Activated CD8-positive, alpha-beta memory T cell treated with anti-CD3 and anti-CD28 coated beads, Interleukin-2, amount 50 U/mL, for 1 hour (primary cell): ENCODE data around the gene CIB1.
"Not testable (repeated sequence)": the region's sequence is repeated elsewhere in the genome, so short reads cannot be mapped to it uniquely, and the experiment has no call there.

Source experiments
- DNase-seq: peaks from one replicate; pipeline ENCODE4 v3.0.0-alpha.2; 2020; ENCODE audit errors: extremely low read depth

Gene CIB1

DNA sequence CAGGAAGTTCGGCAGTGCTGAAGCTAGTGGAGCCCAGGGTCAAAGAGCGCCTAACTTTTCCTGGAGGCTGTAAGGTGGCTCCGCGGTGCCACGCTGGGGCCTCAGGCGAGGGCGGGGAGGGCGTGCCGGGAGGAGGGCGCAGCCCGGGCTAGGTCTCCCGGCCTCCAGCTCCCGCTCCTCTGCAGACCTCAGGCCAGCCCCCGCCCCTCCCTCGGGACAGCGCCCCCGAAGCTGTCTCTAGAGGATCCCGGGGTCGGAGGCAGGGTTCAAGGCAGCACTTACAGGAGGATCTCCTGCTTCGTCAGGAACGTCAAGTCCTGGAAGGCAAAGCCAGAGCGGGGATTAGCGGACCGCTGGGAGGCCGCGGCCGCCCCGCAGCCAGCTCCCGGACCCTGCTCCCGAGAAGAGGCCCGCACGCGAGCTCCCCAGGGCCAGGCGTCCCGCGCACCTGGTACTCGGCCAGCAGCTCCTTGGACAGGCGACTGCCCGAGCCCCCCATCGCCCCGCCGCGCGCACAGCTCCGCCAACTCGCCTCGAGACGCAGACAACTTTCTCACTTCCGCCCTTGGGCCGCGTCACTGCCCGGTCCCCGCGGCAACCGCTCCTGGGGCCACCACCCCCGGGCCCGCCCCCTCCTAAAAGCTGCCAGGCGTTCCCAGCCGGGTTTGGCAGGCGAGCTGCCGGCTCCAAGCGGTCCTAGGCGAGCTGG lies at the start of gene CIB1:
TSS of gene CIB1 (minus strand) at position 555 of the 709 bp plus-strand sequence. CDS start at position 499, 56 bp downstream.
- peak; percentile 86 for DNase-seq

DNA sequence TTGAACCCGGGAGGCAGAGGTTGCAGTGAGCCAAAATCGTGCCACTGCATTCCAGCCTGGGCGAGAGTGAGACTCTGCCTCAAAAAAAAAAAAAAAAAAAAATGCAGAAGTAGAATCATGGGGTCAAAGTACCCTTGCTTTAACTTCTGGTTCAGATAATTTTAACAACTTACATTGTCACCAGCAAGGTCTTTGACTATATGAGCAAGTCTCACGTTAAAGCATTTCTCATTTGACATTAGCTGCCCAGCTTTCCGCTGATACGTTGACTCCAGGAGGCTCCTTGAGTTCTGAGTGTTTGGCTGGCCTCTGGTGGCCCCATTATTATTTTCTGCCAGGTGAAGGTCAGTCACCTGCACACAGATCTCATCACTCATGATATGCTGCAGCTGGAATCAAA lies 47.9 kb upstream of the CIB1 start:
- DNase-seq: not testable (repeated sequence)

DNA sequence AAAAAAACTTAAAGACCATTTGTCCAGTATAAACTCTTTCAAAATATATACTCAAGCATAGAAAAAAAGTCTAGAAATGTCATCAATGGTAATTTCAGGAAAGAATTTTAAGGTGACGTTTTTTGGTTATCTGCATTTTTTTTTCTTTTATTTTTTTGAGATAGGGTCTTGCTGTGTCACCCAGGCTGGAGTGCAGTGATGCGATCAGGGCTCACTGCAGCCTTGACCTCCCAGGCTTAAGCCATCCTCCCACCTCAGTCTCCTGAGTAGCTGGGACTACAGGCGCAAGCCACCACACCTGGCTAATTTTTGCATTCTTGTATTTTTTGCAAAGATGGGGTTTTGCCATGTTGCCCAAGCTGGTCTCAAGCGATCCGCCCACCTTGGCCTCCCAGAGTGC lies 47.0 kb upstream of the CIB1 start:
- DNase-seq: not testable (repeated sequence)

DNA sequence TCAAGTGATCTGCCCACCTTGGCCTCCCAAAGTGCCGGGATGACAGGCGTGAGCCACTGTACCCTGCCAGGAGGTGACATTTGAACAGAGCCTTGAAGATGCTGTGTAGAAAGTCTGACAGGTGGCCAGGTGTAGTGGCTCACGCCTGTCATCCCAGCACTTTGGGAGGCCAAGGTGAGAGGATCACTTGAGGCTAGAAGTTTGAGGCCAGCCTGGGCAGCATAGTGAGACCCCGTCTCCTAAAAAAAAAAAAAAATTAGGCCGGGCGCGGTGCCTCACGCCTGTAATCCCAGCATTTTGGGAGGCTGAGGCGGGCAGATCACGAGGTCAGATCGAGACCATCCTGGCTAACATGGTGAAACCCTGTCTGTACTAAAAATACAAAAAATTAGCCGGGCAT lies 44.7 kb upstream of the CIB1 start:
- DNase-seq: not testable (repeated sequence)

DNA sequence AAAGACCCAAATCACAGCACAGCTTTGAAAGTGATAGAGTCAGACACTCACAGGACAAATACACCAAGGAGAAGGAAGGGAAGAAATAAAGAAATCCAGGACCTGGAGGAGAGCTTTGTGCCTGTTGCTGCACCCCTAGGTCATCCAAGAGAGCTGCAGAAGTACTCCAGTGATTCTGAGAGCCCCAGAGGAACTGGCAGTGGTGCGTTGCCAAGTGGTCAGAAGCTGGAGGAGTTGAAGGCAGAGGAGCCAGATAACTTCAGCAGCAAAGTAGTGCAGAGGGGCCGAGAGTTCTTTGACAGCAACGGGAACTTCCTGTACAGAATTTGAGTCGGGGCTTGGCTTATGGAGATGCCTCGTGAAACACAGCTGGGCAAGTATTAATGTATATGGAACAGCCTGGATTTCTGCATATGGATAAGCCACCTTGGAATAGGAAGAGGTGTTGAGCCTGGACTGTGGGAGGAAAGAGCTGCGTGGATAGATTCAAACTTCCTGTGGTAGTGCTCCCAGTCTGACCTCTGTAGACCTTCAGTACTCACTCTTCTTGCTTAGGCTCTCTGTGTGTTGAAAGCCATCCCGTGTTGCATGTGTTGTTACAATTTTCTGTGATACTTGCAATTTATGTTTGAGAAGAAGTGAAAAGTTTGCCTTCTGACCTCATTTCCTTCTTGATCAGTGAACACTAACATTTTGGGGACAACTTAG lies 37.9 kb upstream of the CIB1 start:
- DNase-seq: no peak

GRCh38 chr15:90270502-90271150 lies 36.9 kb upstream of the CIB1 start:
- no peak for DNase-seq

- no peak for DNase-seq
Measured at GRCh38 chr15:90268415-90268814, 34.7 kb upstream of the CIB1 start.

GRCh38 chr15:90266485-90266884 lies 32.7 kb upstream of the CIB1 start:
- DNase-seq: no peak

- no peak for DNase-seq
Measured at GRCh38 chr15:90266061-90266431, 32.3 kb upstream of the CIB1 start.

GRCh38 chr15:90265271-90266060 lies 31.7 kb upstream of the CIB1 start, which contains the start of gene NGRN:
Gene NGRN (plus strand): TSS chr15:90265672. CDS start chr15:90265713, 41 bp downstream.
- DNase-seq: peak; percentile 71

DNA sequence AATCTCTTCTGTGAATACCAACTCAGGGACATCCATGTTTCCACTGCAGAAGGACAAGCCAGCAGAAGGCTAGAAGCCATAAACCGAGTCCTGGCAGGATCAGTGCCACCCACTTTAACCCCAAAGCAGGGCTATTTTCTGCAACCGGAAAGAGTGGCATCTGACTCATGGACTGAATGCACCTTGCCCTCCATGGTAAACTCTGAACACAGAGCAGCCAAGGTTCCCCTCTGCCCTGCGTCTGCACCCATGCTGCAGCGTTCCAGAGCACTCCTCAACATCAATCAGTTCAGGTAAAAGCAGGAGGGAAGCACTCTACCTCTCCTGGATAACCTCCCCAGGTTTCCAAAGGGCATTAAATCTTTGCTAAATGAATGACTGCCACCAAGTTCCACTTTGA lies 30.9 kb upstream of the CIB1 start:
- DNase-seq: no peak

DNA sequence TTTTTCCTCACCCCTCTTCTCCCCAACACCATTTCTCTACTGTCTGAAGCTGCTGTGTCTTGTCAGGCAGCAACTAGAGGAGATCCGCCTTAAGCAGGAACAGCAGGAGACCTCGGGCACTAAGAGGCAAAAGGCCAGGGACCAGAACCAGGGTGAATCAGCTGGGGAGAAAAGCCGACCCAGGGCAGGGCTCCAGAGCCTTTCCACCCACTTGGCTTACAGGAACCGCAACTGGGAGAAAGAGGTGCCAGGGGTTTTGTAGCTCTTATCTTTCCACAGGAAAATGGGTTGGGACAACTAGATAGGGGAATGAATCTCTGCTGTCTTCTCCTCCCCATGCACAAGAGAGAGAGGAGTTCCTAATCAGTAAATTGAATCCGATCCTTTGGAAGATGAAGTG lies 28.7 kb upstream of the CIB1 start:
- no peak for DNase-seq

GRCh38 chr15:90261811-90262210 lies 28.1 kb upstream of the CIB1 start:
- no peak for DNase-seq

- not testable (repeated sequence) for DNase-seq
Measured at GRCh38 chr15:90260731-90261130, 27.0 kb upstream of the CIB1 start.

DNA sequence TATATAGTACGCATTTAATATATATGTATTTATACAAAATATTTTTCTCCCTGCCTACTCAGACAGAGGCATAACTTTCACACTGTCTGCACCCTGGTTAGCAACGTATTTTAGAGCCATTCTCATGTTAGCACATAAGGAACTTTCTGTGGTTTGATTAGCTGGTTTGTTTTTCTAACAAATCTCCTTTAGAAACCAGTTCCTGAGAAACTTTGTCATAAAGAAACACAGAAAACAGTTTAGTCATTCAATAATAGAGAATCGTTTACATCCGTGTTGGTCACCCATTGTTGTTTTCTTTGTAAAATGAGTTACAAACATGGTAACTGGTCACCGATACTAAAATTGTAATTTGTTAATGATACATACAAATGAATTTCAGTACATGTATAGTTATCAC lies 25.8 kb upstream of the CIB1 start:
- no peak for DNase-seq

DNA sequence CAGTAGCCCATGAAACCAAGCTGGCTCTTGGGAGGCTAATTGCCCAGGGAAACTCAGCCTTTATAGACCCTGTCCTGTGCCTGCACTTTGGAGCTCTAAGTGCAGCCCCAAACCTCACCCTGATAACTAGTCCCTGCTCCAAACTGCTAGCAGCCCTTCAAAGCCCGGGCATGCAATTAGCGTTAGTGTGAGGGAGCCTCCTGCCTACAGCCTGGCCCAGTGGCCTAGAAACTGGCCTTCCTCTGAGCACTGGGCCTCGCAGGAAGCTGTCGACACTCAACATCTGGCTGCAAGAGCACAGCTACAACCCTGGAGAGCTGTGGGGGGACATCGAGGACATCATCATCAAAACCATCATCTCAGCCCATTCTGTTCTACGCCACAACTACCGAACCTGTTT lies 24.0 kb upstream of the CIB1 start:
- DNase-seq: no peak

GRCh38 chr15:90249203-90249863 lies 15.6 kb upstream of the CIB1 start, which contains the start of gene TTLL13:
Gene TTLL13 (plus strand): TSS chr15:90249556. CDS start chr15:90250631, 1,075 bp downstream.
- DNase-seq: no peak

DNA sequence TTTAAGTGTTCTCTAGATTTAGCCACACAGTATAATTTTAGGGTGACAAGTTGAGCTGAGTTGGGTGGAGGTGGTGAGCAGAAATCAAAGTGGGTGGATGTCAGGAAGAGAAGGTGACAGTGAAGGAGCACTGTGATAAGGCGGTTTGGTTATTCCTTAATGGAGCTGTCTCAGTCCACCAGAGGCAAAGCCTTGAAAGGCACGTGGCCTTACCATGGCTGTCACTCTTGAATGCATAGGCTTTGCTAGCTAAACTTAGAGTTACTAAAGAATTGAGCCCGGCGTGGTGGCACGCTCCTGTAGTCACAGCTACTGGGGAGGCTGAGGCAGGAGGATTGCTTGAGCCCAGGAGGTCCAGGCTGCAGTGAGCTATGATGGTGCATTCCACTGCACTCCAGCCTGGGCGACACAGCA lies 15.1 kb upstream of the CIB1 start:
- DNase-seq: no peak

DNA sequence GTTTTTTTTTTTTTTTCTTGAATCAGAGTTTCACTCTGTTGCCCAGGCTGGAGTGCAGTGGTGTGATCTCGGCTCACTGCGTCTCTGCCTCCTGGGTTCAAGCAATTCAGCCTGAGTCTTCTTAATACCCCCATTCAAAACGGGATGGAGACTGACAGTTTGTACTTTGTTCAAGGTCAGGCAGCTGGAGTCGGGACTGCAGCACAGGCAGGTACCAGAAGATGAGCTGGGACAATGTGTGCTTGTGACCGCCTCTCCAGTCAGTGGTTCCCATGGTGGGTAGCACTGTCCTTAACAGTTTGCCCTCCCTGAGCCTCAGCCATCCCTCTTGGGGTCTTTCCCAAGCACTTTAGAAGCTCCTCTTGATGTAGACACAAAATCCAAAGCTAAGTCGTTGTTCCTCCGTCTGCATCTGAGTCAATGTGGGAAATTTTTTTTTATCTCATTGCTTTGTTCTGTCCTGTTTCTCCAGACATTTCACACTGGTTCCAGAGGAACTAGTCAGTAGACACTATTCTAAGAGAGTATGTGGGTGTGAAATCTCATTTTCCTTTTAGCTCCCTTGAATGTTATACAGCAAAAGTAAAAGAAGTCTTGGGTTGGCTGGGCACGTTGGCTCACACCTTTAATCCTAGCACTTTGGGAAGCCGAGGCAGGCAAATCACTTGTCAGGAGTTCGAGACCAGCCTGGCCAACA lies 10.3 kb upstream of the CIB1 start:
- no peak for DNase-seq

GRCh38 chr15:90241343-90242192 lies 7.8 kb upstream of the CIB1 start:
- DNase-seq: no peak
